GM12878 (cell line): ENCODE results near the gene BRAT1. TPM values are rescaled to one million over a fixed set of nuclear protein-coding genes. Genes with fewer than 3 reads are reported as not detected.

Source experiments
- ATAC-seq: fragments of 200-7000 bp; cut with Tn5 transposase; 3 replicates; pipeline ENCODE4 v1.9.1; 2020; ENCODE audit warnings: mild to moderate bottlenecking, moderate library complexity
- BruUV-seq: library from RNA; stranded (reverse); fragments of 400-500 nt; replicated peaks from 2 replicates; lab custom pipeline; 2021; lab: Mats Ljungman, UMichigan
- CTCF ChIA-PET: fragments of 300-600 bp; sonication (Branson Sonifier 250); formaldehyde crosslinking; extraction: SDS; loops from one replicate; lab custom pipeline; 2021; ENCODE audit warnings: inconsistent platforms; lab: Yijun Ruan, JAX
- POLR2A ChIA-PET: fragments of 350-600 bp; formaldehyde crosslinking; extraction: SDS; loops from one replicate; lab custom pipeline; 2021; ENCODE audit warnings: inconsistent platforms; lab: Charles Lee
- RAD21 ChIA-PET: fragments of 300-600 bp; sonication (Branson Sonifier 250); formaldehyde crosslinking; loops from one replicate; lab custom pipeline; 2023; ENCODE audit warnings: antibody characterized with exemption; ENCODE audit not compliant: unreplicated experiment; lab: Charles Lee
- SMC1A ChIA-PET: fragments of 300-600 bp; sonication (Branson Sonifier 250); formaldehyde crosslinking; loops from one replicate; lab custom pipeline; 2023; ENCODE audit not compliant: unreplicated experiment, uncharacterized antibody; lab: Charles Lee
- DNase-seq: peaks from one replicate; pipeline ENCODE4 v3.0.0-alpha.2; 2011; ENCODE audit warnings: low read depth, low spot score
- FAIRE-seq: peaks from 3 replicates; lab custom pipeline; 2011; peaks lifted over from hg19 to GRCh38; lab: Jason Lieb, UNC
- H2AFZ ChIP-seq: 2 replicates; pipeline ENCODE4 v1.6.0; 2011; ENCODE audit warnings: low read depth, low read length, control low read depth; ENCODE audit not compliant: control insufficient read depth
- H3K27ac ChIP-seq: 2 replicates; pipeline ENCODE4 v1.5.1; 2011; ENCODE audit warnings: control low read depth; ENCODE audit not compliant: control insufficient read depth, insufficient read depth
- H3K27me3 ChIP-seq, 2 experiments: replicated peaks in 1 of 2; 2 replicates each; pipeline versions ENCODE4 v1.6.0 to v1.6.1; 2011; ENCODE audit warnings: low read length in 1 of 2; ENCODE audit not compliant: control insufficient read depth in 2 of 2, insufficient read depth in 2 of 2
- H3K36me3 ChIP-seq, 2 experiments: 2 replicates each; pipeline ENCODE4 v1.5.1; 2011; ENCODE audit warnings: low read length in 1 of 2; ENCODE audit not compliant: control insufficient read depth in 2 of 2, insufficient read depth in 2 of 2
- H3K4me1 ChIP-seq: 2 replicates; pipeline ENCODE4 v1.6.1; 2011; ENCODE audit warnings: mild to moderate bottlenecking, low read length, moderate library complexity, mixed read lengths; ENCODE audit not compliant: control insufficient read depth, insufficient read depth
- H3K4me2 ChIP-seq: 2 replicates; pipeline ENCODE4 v1.6.0; 2011; ENCODE audit warnings: control low read depth; ENCODE audit not compliant: control insufficient read depth, insufficient read depth
- H3K4me3 ChIP-seq: fragments of 200-600 bp; sonication (generic); 2 replicates; pipeline ENCODE4 v1.5.1; 2016
- H3K79me2 ChIP-seq: 2 replicates; pipeline ENCODE4 v1.6.0; 2011; ENCODE audit warnings: low read length; ENCODE audit not compliant: control insufficient read depth, insufficient read depth
- H3K9ac ChIP-seq: 2 replicates; pipeline ENCODE4 v1.8.0; 2011; ENCODE audit warnings: low read length, control low read depth, mixed read lengths; ENCODE audit not compliant: control insufficient read depth, insufficient read depth
- H3K9me3 ChIP-seq: replicated peaks from 3 replicates; pipeline ENCODE4 v1.5.1; 2011; ENCODE audit warnings: mild to moderate bottlenecking, low read length; ENCODE audit not compliant: control insufficient read depth, insufficient read depth
- H4K20me1 ChIP-seq: 2 replicates; pipeline ENCODE4 v1.6.0; 2011; ENCODE audit not compliant: control insufficient read depth, insufficient read depth
- CTCF ChIP-seq, 3 experiments: IDR thresholded peaks in 2 of 3; conservative IDR thresholded peaks in 1 of 3; 2 replicates each; pipeline ENCODE4 v1.5.1; 2011; ENCODE audit warnings: low read depth in 3 of 3, low read length in 3 of 3, mild to moderate bottlenecking in 3 of 3, control low read depth in 2 of 3, moderate library complexity in 2 of 3, inconsistent platforms in 1 of 3, mixed read lengths in 1 of 3; ENCODE audit not compliant: control insufficient read depth in 2 of 3, insufficient read depth in 1 of 3; ENCODE audit errors: extremely low read depth in 1 of 3
- EZH2 ChIP-seq: IDR thresholded peaks from 2 replicates; pipeline ENCODE4 v1.6.1; 2012; ENCODE audit warnings: low read depth, mild to moderate bottlenecking, control low read depth, inconsistent platforms, low read length, borderline replicate concordance; ENCODE audit not compliant: control insufficient read depth
- KDM1A ChIP-seq: fragments of 200-600 bp; sonication (generic); IDR thresholded peaks from 2 replicates; pipeline ENCODE4 v1.6.1; 2016; ENCODE audit warnings: borderline replicate concordance
- MEF2B ChIP-seq: fragments of 450-650 bp; IDR thresholded peaks from 2 replicates; pipeline ENCODE4 v1.6.1; 2018; ENCODE audit warnings: mild to moderate bottlenecking, moderate library complexity; ENCODE audit not compliant: partially characterized antibody, poor library complexity, severe bottlenecking
- SRF ChIP-seq, 2 experiments: IDR thresholded peaks; 2 replicates each; pipeline ENCODE4 v1.6.1; 2011; ENCODE audit warnings: low read depth in 2 of 2, low read length in 2 of 2, mild to moderate bottlenecking in 1 of 2, moderate library complexity in 1 of 2
- WGBS: methylation state at CpG from one replicate; pipeline ENCODE4 v1.1.6; 2016; ENCODE audit warnings: low lambda C conversion rate; ENCODE audit not compliant: insufficient replicate concordance, insufficient coverage; ENCODE audit errors: missing lambda C conversion rate; 5-methylcytosine and 5-hydroxymethylcytosine counted together
- in situ Hi-C: fragments of 300-500 bp; cut with MboI; formaldehyde crosslinking; loops from 9 replicates; pipeline ENCODE4 v1.14.3; 2018; ENCODE audit warnings: mixed read lengths
- intact Hi-C: fragments of 100-400 bp; cut with micrococcal nuclease; formaldehyde crosslinking; loops from one replicate; pipeline ENCODE4 v1.14.2; 2022; ENCODE audit not compliant: unreplicated experiment
- polyA plus RNA-seq, 11 experiments: library from polyadenylated mRNA; depleted of rRNA in 4 of 11; unstranded in 6 of 11; stranded (reverse) in 5 of 11; fragments of >200 nt; fragmentation: Nextera tagmentation in 4 of 11; fragmentation: Illumina TruSeq in 1 of 11; extraction: Ambion mirVana in 4 of 11; extraction: Trizol in 1 of 11; gene quantifications; 1 replicate in 1 of 11; 2 replicates in 10 of 11; pipeline versions ENCODE4 v1.2.1 to v1.2.3, GENCODE V29; 2011 to 2016; ENCODE audit warnings: inconsistent platforms in 2 of 11, missing spikeins in 2 of 11, low read depth in 1 of 11
- total RNA-seq, 4 experiments: library from RNA; depleted of rRNA in 3 of 4; stranded (reverse); fragments of >200 nt in 3 of 4; fragmentation: Illumina TruSeq in 1 of 4; extraction: Trizol in 1 of 4; gene quantifications; 2 replicates each; pipeline versions ENCODE4 v1.2.1 to v1.2.3, GENCODE V29; 2013 to 2021

The BRAT1 gene
- total and polyA plus RNA-seq, 10 of the 15 experiments (the other 5 are each of a cell fraction or from before 2014, with no cell fraction given): 0.13 to 53.3 (median 16.0) TPM

GRCh38 chr7:2520131-2520760, 35.1 kb downstream of the BRAT1 start:
- peaks cover 0 to 11% of the 10 kb centered on the region in 2 experiments; a peak in 3 of 4 replicates for H3K27me3 ChIP-seq
- BruUV-seq: no TSS peak
- 3% methylated on average over 17 of the region's 37 CpGs for WGBS
- in situ Hi-C loops (no loop called here), intact Hi-C loops (no loop called here)
- no peaks in the 10 kb centered on the region for H3K36me3 ChIP-seq
- H3K4me2 ChIP-seq: peak overlapping the region; percentile 44
- H4K20me1 ChIP-seq: no peaks in the 10 kb centered on the region
- RAD21 ChIA-PET: interaction anchor here (0.7 to 1.2 kb wide), 3 partner anchors 9 to 46 kb away, joined by 3 to 4 read pairs (median 3); no protein-coding TSS in a partner anchor
- H3K27ac ChIP-seq: no peak overlapping the region
- CTCF ChIA-PET: interaction anchor here (0.7 kb wide), 1 partner anchor 47 kb away, joined by 3 read pairs; no protein-coding TSS in a partner anchor
- H3K79me2 ChIP-seq: no peaks in the 10 kb centered on the region
- no peak overlapping the region for H2AFZ ChIP-seq
- TF ChIP-seq CTCF (IDR thresholded peaks at IDR 0.05 in 2 of 3, conservative IDR thresholded peaks at IDR 0.05 in 1 of 3; ENCODE audit: control insufficient read depth in 2 of 3, extremely low read depth in 1 of 3, insufficient read depth in 1 of 3, low read depth in 3 of 3, low read length in 3 of 3) (0 out of 6 replicates have a peak, but pooled peaks of 1 of the 3 experiments have one; percentile 3), SRF (IDR thresholded peaks at IDR 0.05; ENCODE audit: low read depth in 2 of 2, low read length in 2 of 2) (no peak), KDM1A (no peak), EZH2 (peak; percentile 96; the same call in 1 of the 2 replicates), MEF2B (peak; percentile 60)
- DNase-seq: no peak
- no peak overlapping the region for H3K9ac ChIP-seq
- no peak for ATAC-seq
- SMC1A ChIA-PET: no interaction called here
- POLR2A ChIA-PET: interaction anchor here (1.0 to 2.3 kb wide), 2 partner anchors 10 to 33 kb away, joined by 4 to 8 read pairs; no protein-coding TSS in a partner anchor
- peaks cover 21% of the 10 kb centered on the region for H3K4me1 ChIP-seq
- no peaks in the 10 kb centered on the region for H3K9me3 ChIP-seq
- no peak for FAIRE-seq
- H3K4me3 ChIP-seq: peak overlapping the region; percentile 22; the same call in 1 of the 2 replicates
